H1 (cell line): ENCODE results near the gene AP1S1. TPM values are rescaled to one million over a fixed set of nuclear protein-coding genes. Genes with fewer than 3 reads are reported as not detected.

Experiments used
- ATF2 ChIP-seq: IDR thresholded peaks from 2 replicates; pipeline ENCODE4 v1.6.1; 2012; ENCODE audit warnings: low read length, inconsistent platforms
- BCL11A ChIP-seq, 2 experiments: IDR thresholded peaks; one replicate each; pipeline ENCODE4 v1.6.1; 2011; ENCODE audit warnings: low read depth in 2 of 2, low read length in 2 of 2, mild to moderate bottlenecking in 2 of 2
- CHD1 ChIP-seq: IDR thresholded peaks from 2 replicates; pipeline ENCODE4 v1.6.1; 2012; ENCODE audit warnings: low read depth, low read length, improper control_type of control experiment
- HDAC2 ChIP-seq, 2 experiments: fragments of 300-600 bp in 1 of 2; sonication (generic) in 1 of 2; IDR thresholded peaks; 2 replicates each; pipeline ENCODE4 v1.6.1; 2011 to 2012; ENCODE audit warnings: low read depth in 2 of 2, low read length in 2 of 2, mild to moderate bottlenecking in 2 of 2, moderate library complexity in 2 of 2, borderline replicate concordance in 1 of 2, inconsistent platforms in 1 of 2
- MAFK ChIP-seq: IDR thresholded peaks from 2 replicates; pipeline ENCODE4 v1.6.1; 2012; ENCODE audit warnings: low read depth, mild to moderate bottlenecking, improper control_type of control experiment, low read length
- POLR2A ChIP-seq, 2 experiments: IDR thresholded peaks; 1 replicate in 1 of 2; 2 replicates in 1 of 2; pipeline ENCODE4 v1.6.1; 2011; ENCODE audit warnings: low read depth in 2 of 2, low read length in 2 of 2, mild to moderate bottlenecking in 2 of 2; ENCODE audit errors: control extremely low read depth in 1 of 2
- RXRA ChIP-seq: IDR thresholded peaks from 2 replicates; pipeline ENCODE4 v1.6.1; 2011; ENCODE audit warnings: low read depth, mild to moderate bottlenecking, low read length, moderate library complexity; ENCODE audit not compliant: insufficient read depth
- SIRT6 ChIP-seq: IDR thresholded peaks from one replicate; pipeline ENCODE4 v1.7.1; 2012; ENCODE audit warnings: low read length, inconsistent platforms
- SP2 ChIP-seq: IDR thresholded peaks from 2 replicates; pipeline ENCODE4 v1.6.1; 2012; ENCODE audit warnings: mild to moderate bottlenecking, low read length, inconsistent platforms
- polyA plus RNA-seq, 7 experiments: library from polyadenylated mRNA; depleted of rRNA in 3 of 7; stranded (reverse) in 5 of 7; unstranded in 2 of 7; fragments of >200 nt in 5 of 7; fragments of 200-250 nt in 2 of 7; gene quantifications; 1 replicate in 5 of 7; 2 replicates in 1 of 7; 4 replicates in 1 of 7; pipeline versions ENCODE4 v1.2.1 to v1.2.3, GENCODE V29; 2011 to 2013; ENCODE audit warnings: missing spikeins in 2 of 7, mixed read lengths in 2 of 7
- total RNA-seq: library from RNA; stranded (reverse); fragmentation: NEBNext Ultra II Directional; extraction: Animal tissue kit (Norgen Biotek cat#: 25700); gene quantifications from 2 replicates; pipeline ENCODE4 v1.2.1, GENCODE V29; 2021

AP1S1 gene
- total and polyA plus RNA-seq, 2 of the 8 experiments (the other 6 are each of a cell fraction or from before 2014, with no cell fraction given), result 56.1 to 59.3 TPM

- TF ChIP-seq BCL11A (IDR thresholded peaks at IDR 0.05; ENCODE audit: low read depth in 2 of 2, low read length in 2 of 2) (no peak), ATF2 (no peak), SIRT6 (no peak), CHD1 (no peak), MAFK (no peak), POLR2A (IDR thresholded peaks at IDR 0.05; ENCODE audit: control extremely low read depth in 1 of 2, low read depth in 2 of 2, low read length in 2 of 2) (no peak), SP2 (no peak), RXRA (no peak), HDAC2 (IDR thresholded peaks at IDR 0.05; ENCODE audit: borderline replicate concordance in 1 of 2, low read depth in 2 of 2, low read length in 2 of 2) (no peak)
These were observed 34.8 kb downstream of the AP1S1 start (continued) for GRCh38 chr7:101189109-101189508.
